Measurements from ENCODE around the gene C3orf49.

- no peak for TF ChIP-seq CTCF (IDR thresholded peaks at IDR 0.05)
- TF ChIP-seq POLR2A (IDR thresholded peaks at IDR 0.05), result no peak
- TF ChIP-seq EP300 (IDR thresholded peaks at IDR 0.05), result no peak
Observed at GRCh38 chr3:63814237-63814636, 4.9 kb upstream of the C3orf49 start.
